T1000 (cell line): ENCODE results near the gene RALGPS2.

Experiments used
- DNase-seq: peaks from one replicate; lab custom pipeline; 2025; ENCODE audit warnings: mixed read lengths; lab: John Stamatoyannopoulos, UW

RALGPS2 gene

DNA sequence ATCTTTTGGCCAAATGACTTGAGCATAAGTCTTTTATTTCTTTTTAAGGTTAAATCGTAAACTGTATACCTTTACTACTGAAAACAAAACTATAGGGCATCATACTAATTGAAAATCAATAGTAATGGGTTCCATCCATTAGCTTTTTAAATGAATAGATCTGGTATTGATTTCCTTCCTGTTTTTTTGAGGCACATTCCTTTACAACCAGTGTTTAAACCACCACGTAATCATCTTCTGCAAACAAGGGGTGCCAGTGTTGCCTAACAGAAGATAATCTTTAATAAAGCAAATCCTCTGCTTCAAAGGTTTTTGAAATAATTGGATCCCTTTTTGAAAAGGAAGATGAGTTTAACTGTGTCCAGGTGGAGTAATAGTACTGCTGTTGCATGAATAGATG, 194.5 kb downstream of the RALGPS2 start:
- DNase-seq: no peak

GRCh38 chr1:178921499-178921898, 196.5 kb downstream of the RALGPS2 start:
- no peak for DNase-seq

DNA sequence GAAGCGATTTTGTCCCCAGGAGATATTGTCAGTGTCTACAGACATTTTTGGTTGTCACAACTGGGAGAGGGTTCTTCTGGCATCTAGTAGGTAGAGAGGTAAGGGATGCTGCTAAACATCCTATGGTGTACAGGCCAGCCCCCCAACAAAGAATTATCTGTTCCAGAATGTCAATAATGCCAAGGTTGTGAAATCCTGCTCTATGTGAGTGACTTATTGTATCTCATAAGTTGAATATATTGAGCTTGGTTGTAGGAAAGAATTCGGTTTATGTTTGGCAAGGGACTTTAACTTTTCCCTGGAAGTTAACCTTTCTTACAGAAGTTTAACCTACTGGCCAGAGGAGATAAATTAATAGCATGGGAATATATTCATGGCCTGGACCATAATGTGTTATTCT, 198.5 kb downstream of the RALGPS2 start:
- DNase-seq: no peak

DNA sequence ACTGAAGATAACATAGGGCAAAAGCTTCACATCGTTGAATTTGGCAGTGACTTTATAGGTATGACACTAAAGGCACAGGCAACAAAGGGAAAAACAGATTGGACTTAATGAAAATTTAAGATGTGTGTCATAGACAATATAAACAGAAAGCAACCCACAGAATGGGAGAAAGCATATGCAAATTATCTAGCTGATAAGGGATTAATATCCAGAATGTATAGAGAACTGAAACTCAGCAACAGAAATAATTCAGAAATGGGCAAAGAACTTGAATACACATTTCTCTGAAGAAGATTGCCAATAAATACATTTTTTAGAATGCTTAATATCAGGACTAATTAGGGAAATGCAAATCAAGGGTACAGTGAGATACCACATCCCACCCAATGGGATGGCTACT, 201.0 kb downstream of the RALGPS2 start:
- DNase-seq: no peak

GRCh38 chr1:178927003-178927402, 202.0 kb downstream of the RALGPS2 start:
- no peak for DNase-seq

DNA sequence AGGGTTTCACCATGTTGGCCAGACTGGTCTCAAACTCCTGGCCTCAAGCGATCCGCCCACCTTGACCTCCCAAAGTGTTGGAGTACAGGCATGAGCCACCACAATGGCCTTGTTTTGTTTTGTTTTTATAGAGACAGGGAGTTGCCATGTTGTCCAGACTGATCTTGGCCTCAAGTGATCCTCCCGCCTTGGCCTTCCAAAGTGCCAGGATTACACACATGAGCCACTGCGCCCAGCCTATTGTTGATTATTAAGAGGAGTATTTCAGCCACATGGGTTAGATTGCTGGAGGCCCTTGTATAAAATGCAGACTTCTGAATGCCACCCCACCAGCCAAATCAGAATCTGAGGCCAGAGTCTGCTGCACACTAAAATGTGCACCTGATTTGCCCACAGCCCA, 203.0 kb downstream of the RALGPS2 start:
- no peak for DNase-seq

GRCh38 chr1:178928976-178929375, 203.9 kb downstream of the RALGPS2 start:
- no peak for DNase-seq

GRCh38 chr1:178931858-178932551, 207.0 kb downstream of the RALGPS2 start:
- no peak for DNase-seq

GRCh38 chr1:178932552-178932906, 207.5 kb downstream of the RALGPS2 start:
- no peak for DNase-seq

GRCh38 chr1:178933105-178933561, 208.1 kb downstream of the RALGPS2 start:
- DNase-seq: no peak

DNA sequence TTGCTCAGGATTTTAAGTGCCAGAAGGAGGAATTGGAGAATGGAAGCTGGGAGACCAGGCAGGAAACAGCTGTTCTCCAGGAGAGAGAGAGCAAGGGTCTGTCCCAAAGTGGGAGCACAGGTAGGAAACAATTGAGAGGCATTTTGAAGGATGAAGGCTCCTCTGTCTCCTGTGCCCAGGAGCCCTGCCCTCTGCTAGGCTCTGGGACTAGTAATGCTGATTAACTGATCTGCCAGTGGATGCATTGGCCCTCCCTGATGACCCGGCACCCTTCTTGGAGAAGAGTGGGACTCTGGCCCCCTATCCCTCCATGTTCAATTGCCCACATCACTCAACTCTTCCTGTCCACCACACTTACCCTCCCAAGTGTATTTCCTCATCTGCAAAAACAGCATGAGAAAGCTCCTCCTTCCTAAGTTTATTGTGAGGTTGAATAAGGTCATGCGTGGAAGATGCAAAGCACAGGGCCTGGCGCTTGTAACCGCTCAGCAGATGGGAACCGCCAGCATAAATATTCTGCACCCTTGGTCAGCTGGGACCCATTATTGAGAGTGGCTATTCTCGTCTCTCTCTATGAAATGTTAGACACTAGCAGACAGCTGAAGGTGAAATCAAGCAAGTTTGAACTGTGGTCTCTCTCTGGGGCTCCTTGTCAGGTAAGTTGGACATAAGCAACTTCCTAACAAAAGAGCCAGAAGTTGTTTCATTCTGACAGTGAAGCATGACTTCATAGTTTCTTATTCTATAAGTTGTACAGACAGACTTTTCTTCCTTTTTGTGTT, 208.9 kb downstream of the RALGPS2 start:
- no peak for DNase-seq

- no peak for DNase-seq
Measured at GRCh38 chr1:178934546-178934945, 209.5 kb downstream of the RALGPS2 start.

- no peak for DNase-seq
Measured at GRCh38 chr1:178935610-178936009, 210.6 kb downstream of the RALGPS2 start.

- DNase-seq: no peak
Measured at GRCh38 chr1:178937695-178938094, 212.7 kb downstream of the RALGPS2 start.

DNA sequence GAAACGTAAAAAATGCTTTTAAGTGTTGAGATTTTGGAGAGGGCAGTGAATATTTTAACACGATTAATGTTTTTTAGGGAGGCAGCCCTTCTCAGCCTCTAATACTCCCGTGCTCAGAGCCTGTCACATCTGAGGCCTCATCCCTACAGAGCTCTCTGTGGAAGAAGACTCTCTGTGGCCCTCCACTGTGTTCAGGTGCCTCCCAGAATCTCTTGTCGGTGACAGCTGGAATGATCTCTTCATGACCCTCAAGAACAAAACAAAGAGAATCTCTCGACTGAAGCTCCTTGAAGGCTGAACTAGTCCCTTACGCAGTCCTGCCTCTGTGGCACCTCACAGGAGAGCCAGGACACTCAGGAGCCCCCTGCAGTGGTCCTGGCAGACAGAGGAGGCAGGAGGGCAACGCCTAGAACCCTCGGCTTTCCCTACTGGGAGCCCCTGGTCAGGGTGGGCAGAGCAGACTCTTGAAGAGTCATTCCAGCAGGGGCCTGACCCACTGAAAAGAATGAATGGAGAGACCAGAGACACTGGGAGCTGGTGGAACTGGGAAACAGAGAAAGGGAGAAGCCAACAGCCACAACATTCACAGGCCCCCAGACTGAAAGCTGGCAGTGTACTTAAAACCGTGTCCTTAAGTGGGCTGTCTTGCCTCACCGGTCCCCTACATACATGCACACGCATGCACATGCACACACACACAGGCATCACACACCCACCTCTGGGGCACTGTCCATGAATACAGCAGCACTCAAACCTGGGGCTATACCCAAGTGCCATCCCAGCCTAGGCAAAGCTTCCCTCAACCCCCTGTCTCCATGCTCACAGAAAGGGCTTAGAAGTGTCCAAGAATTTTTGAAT, 213.3 kb downstream of the RALGPS2 start:
- DNase-seq: no peak

DNA sequence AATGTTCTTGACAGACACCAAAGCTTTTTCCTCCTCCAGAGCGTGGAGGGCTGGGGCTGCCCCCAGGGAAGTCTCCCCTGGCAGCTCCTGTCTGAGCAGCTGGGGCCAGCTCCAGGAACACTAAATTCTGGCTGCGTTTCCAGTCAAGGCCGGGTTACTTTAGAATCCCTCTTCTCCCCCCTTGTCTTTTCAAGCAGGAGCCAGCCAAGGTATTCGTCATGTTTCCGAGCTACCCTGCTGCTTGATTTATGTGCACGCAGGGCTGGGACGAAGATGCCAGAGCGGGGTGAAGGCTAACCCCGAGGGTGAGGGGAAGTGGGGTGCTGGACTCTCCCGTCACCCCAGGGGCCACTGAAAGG, 213.9 kb downstream of the RALGPS2 start:
- no peak for DNase-seq

DNA sequence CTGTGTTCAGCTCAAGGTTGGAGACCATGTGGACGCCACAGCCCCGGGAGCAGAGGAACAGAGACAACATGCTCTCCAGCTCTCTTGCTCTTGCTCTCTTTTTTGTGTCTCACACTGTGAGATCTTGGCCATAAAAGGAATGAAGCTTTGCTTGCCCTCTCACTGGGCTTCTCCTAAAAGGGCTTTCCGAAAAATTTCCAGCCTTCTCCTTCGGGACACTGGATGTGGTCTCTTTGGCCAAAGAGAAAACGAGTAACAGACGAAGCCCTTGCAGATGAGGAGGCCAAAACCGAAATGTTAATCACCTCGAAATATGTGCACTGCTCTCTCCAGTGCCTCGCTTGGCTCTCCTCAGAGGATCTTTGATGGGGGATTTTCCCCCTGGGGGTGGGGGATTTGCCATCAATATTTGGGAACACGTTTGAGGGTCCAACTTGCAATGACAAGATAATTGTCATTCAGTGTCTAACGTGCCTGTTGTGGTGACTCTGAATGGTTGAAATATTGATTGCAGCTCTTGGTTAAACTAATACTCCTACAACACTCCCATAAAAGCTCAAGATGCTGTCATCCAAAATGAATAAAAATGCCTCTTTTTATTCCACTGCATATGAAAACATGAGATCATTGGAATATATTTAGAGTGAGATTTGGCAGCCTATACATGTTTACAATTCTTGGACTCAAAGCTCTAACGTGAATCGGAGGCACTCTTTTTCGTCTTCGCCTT, 214.5 kb downstream of the RALGPS2 start:
- no peak for DNase-seq

- no peak for DNase-seq
Measured at GRCh38 chr1:178940068-178940765, 215.2 kb downstream of the RALGPS2 start.

- no peak for DNase-seq
Measured at GRCh38 chr1:178941261-178941689, 216.2 kb downstream of the RALGPS2 start.

DNA sequence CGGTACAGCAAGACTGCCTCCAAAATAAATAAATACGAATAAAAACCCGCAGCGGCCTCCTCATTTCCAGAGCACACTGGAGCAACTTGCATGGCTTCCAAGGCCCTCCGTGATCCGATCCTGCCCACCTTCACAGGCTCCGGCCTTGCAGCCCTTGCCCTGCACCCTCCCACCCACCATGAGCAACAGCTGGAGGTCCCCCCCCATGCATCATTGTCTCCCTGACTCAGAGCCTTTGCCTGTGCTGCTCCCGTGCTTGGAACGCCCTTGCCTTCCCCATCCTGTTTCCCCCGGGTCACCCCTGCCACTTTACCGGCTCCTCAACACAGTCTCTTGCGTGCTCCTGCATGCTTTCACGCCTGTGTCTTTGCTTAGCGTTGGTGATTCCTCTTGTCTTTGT, 216.8 kb downstream of the RALGPS2 start:
- no peak for DNase-seq
